Measurements from ENCODE around the gene CD44.

CD44 gene

DNA sequence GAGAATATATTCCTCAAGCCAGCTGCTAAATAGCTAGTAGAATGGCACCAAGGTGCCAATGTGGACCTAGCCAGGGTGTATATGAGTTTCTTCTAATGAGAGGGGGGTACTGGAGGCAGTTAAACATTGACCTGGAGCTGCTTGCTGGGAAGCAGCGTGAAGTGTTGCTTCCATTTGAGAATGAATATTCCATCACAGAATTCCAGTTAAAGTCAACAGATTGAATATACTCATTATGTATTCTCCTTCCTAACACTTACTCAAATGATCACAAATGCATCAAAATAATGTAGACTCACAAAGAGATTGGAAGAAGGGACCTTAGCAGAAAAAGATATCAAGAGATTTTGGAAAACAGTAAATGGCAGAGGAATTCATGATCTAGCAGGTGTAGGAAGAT, 102.1 kb downstream of the CD44 start:
- DNase-seq, result no peak

DNA sequence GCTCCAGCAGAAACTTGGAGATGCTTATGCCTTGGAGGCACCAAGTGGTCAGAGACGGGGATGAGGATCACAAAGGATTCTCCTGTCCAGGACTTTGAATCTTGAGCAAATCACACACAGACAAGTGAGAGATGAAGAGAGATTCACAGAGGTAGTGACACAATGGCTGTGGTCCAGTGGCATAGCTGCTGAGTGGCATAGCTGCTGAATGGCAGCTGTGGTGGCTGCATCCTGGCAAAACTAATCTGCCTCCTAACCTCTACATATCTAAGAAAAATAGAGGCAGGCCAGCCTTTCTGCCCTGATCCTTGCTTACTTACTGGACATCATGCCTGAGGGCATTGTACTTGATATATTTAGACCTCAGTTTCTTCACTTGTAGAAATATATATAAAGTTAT, 102.6 kb downstream of the CD44 start:
- DNase-seq, result no peak

DNA sequence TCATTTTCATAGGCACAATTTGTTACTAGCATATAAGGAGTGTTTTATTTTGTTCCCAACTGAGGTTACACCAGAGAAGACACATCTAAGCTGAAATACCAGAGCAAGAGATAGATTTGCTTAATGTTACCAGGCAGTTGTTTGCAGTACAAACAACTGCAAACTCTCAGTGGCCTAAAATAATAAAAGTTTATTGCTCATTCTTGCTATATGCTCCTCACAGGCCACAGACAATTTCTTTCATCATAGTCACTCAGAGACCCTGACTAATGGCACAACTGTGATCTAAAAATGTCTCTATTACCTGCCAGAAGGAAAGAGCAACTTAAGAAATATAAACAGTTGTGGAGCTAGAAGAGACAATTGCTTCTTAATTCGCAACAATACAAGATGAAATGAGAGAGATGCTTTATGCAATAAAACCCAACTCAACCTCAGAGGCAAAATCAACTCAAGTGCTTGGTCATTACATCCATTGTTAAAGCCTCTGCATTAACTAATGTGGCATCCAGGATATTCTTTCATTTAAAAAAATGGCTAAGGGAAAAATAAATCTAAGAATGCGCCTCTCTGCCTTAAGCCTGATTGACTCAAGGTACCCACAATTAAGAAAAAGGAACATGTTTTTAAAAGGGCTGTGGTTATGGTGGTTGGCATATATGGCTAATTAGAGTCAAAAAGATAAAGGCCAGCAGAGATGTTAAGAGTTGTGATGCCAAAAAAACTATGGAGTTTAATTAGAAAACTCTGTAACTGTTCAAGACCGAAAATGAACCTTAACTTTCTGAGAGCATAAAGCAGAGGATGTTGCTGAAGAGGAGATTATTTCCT, 103.7 kb downstream of the CD44 start:
- no peak for DNase-seq

DNA sequence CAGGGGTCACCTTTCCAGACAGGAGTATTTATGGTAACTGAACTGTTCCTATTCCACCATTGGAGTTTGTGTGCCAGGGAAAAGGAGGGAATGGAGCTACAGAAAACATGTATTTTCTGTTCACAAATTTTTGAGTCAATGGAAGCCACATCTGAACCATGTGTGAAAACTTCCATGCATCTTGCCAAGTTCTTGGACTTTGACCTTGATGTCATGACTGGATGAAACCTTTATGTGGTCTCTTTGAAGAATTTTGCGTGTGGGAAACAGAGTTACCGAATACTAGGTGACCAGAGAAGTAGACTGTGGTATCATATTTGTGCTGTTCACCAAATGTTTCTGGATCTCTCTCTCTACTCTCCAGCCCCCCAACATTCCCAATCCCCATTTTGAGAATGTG, 104.8 kb downstream of the CD44 start:
- no peak for DNase-seq

DNA sequence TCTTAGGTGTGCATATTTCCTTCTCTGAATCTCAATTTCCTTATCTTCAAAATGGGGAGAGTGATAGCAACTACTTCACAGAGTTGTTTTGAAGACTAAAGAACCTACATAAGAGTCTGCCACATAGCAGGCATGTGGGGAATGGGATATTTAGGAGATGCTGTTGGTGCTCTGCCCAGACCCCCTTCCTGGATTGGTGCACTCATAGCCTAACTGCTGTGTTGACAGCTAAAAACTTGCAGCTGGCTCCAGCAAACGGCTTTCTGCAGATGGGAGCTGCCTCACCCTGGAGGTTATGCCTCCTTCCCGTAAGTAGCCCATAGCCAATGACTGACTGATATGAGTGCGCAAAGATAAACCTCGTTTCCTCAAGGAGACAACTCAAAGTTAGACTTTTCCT, 106.1 kb downstream of the CD44 start:
- no peak for DNase-seq

GRCh38 chr11:35245786-35246185, 106.8 kb downstream of the CD44 start:
- no peak for DNase-seq

DNA sequence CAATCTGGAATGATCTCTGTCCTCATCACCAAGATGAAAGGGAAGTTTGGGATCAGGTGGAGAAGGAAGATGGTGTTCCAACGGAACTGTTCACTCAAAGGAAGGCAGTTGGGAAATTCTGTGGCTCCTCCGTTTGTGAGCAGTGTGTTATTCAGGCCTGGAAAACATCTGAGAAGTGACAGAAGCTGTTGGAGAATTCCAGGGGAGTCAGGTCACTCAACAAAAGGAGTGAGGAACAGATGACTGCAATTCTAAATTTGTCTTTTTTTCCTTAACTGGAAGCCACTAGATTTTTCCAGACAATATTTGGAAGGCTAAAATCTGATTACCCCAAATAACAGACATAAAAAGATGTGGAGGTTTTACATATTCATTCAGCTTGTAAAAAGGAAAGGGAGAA, 107.8 kb downstream of the CD44 start:
- no peak for DNase-seq

GRCh38 chr11:35247428-35247827, 108.5 kb downstream of the CD44 start:
- DNase-seq, result peak; percentile 57

GRCh38 chr11:35247863-35248262, 108.9 kb downstream of the CD44 start:
- DNase-seq, result no peak

- no peak for DNase-seq
These were observed 109.8 kb downstream of the CD44 start for GRCh38 chr11:35248558-35249323.

DNA sequence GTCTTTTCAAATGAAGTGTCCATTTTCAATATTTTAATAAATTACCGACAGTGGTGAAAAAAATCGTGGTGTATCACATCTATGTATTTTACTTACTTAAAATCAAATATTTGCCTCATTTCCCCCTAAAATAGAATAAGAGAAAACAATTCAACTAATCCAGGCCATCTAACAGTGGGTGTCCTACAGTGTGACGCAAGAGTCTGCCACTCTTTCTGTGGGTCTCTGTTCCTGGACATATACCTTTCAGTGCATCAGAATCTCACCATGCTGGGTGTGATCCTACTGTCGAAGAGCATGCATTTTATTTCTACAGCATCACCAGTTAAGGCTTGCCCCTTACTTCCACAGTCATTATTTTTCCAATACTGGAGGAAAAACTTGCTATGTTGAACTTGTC, 111.2 kb downstream of the CD44 start:
- DNase-seq, result no peak

- DNase-seq, result no peak
These were observed 111.7 kb downstream of the CD44 start for GRCh38 chr11:35250621-35251020.

GRCh38 chr11:35253237-35253636, 114.3 kb downstream of the CD44 start:
- DNase-seq, result no peak

GRCh38 chr11:35255514-35255913, 116.5 kb downstream of the CD44 start:
- no peak for DNase-seq

DNA sequence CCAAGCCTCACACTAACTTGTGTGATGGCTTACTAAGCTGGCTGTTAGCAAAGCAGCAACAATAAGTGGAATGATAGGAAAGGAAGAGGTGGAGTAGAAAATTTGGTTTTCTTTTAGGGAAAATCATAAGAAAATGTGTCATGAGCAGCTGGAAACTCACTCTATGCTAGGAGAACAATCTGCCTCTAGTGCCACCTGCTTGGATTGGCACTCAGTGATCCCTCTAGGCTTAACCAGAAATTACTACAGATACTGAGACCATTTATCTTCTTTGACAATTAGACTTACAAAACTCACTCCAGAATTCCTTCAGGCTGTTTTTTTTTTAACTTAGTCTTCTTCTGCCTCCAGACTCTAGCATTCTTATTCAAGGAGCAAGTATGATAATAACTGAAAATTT, 117.3 kb downstream of the CD44 start:
- DNase-seq, result no peak

GRCh38 chr11:35257281-35257680, 118.3 kb downstream of the CD44 start:
- no peak for DNase-seq

DNA sequence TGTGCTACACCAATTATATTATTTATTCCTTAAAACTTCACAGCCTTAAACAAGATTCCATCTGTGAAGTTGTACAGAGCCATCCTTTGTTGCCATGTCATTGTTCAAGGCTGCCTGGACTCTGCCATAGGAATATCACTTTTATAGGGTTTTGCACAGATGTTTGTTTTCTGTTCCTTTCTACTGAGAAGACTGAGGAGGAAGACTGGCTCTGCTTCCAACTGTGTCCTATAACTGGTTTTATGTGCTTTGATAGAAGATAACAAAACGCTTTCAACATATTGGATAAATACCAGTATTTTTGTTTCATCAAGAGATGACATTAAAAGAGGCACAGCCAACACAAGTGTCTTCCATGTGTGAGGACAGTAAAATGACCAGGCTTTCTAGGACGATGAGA, 120.6 kb downstream of the CD44 start:
- no peak for DNase-seq

- no peak for DNase-seq
These were observed 121.5 kb downstream of the CD44 start for GRCh38 chr11:35260342-35260985.

- no peak for DNase-seq
These were observed 122.2 kb downstream of the CD44 start for GRCh38 chr11:35261197-35261596.

- DNase-seq, result no peak
These were observed 123.1 kb downstream of the CD44 start for GRCh38 chr11:35262056-35262455.

- DNase-seq, result no peak
These were observed 123.8 kb downstream of the CD44 start for GRCh38 chr11:35262735-35263134.

DNA sequence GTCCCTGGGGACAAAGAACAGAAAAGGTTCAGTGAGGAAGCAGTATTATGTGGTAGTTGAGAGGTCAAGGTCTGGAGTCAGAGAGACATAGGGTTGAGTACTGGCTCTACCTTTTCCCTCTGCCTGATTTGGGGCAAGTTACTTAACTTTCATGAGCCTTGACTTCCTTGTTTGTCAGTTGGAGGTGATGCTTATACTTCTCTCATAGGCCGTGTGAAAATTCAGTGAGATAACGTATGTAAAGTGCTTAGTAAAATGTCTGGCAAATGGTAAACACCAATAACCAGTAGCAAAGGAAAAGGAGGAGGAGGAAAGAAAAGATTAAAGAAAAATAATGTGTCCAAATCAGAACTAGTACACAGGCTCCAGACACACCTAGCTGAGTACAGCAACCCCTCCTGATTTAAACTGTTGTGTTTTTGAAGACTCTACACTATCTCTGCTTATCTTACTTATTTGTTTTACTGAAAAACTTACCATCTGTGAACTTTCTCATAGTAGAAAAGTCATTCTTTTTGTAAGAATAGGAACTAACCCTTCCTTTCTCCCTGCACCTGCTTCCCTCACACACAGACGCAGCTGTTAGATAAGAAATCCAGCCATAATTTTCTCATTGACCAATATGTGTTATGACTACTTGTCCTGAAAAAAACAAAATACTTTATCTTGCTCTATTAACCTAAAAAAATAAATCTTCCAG, 126.9 kb downstream of the CD44 start:
- DNase-seq, result no peak

GRCh38 chr11:35267504-35267903, 128.5 kb downstream of the CD44 start:
- DNase-seq, result no peak

Measured in NK-92 treated with Interleukin-12 subunit alpha and Interleukin-12 subunit beta, amount 100 ng/mL, for 24 hours (cell line).